ENCODE data around the gene MGP. TPM values are rescaled to one million over a fixed set of nuclear protein-coding genes. Genes with fewer than 3 reads are reported as not detected.

MGP gene
- total and polyA plus RNA-seq, 2 of the 4 experiments (the other 2 are of a cell fraction), result 1.4 to 2.7 TPM

GRCh38 chr12:14879222-14879933 is 6.3 kb downstream of the MGP start:
- TF ChIP-seq CHD1 (IDR thresholded peaks at IDR 0.05; ENCODE audit: low read depth, low read length) (no peak), ELK1 (IDR thresholded peaks at IDR 0.05; ENCODE audit: borderline replicate concordance, low read depth, low read length) (no peak), MAZ (IDR thresholded peaks at IDR 0.05; ENCODE audit: borderline replicate concordance, low read depth, low read length) (no peak), NFE2L2 (IDR thresholded peaks at IDR 0.05; ENCODE audit: low read depth, low read length) (no peak), CTCF (conservative IDR thresholded peaks at IDR 0.05; ENCODE audit: low read depth, low read length) (no peak), CEBPB (IDR thresholded peaks at IDR 0.05; ENCODE audit: low read depth, low read length) (no peak), RCOR1 (IDR thresholded peaks at IDR 0.05; ENCODE audit: insufficient replicate concordance, low read length) (no peak), MXI1 (IDR thresholded peaks at IDR 0.05; ENCODE audit: borderline replicate concordance, low read depth, low read length) (no peak), FOS (IDR thresholded peaks at IDR 0.05; ENCODE audit: low read depth, low read length) (no peak), MAFK (IDR thresholded peaks at IDR 0.05; ENCODE audit: low read depth, low read length) (no peak), RAD21 (IDR thresholded peaks at IDR 0.05; ENCODE audit: low read length) (no peak)
- CTCF ChIA-PET, result no interaction called here
- Histone ChIP-seq H3K56ac (ENCODE audit: extremely low read depth, insufficient read depth, low read length) (no peak overlapping the region), H2BK20ac (ENCODE audit: low read depth, low read length) (no peak overlapping the region; the same call in 1 of the 2 replicates), H2AFZ (replicated peaks; ENCODE audit: low read length, poor library complexity) (no peak overlapping the region), H4K20me1 (ENCODE audit: insufficient read depth, low read length) (no peaks in the 10 kb centered on the region), H3K9me3 (ENCODE audit: control insufficient read depth, insufficient read depth, low read length) (no peaks in the 10 kb centered on the region), H3K4me2 (ENCODE audit: low read depth, low read length) (no peak overlapping the region), H3K4me3 (ENCODE audit: insufficient read depth, low read depth, low read length) (no peak overlapping the region), H4K8ac (ENCODE audit: low read depth in 2 of 2, low read length in 2 of 2) (no peak overlapping the region), H2BK5ac (ENCODE audit: low read depth, low read length, poor library complexity, severe bottlenecking) (no peak overlapping the region), H2AK9ac (replicated peaks; ENCODE audit: low read depth, low read length, poor library complexity) (no peak overlapping the region), H2BK120ac (ENCODE audit: low read depth, low read length) (no peak overlapping the region), H3K9me1 (ENCODE audit: insufficient read depth, low read length) (no peaks in the 10 kb centered on the region), H3K23ac (ENCODE audit: low read depth, low read length) (no peak overlapping the region), H3K79me1 (ENCODE audit: low read depth in 1 of 2, low read length in 2 of 2) (no peaks in the 10 kb centered on the region), H3K9ac (ENCODE audit: low read depth, low read length) (no peak overlapping the region), H2AK5ac (ENCODE audit: low read depth, low read length) (no peak overlapping the region), H3K4ac (ENCODE audit: low read depth, low read length) (no peak overlapping the region), H3K27me3 (ENCODE audit: control insufficient read depth, insufficient read depth, low read length) (no peaks in the 10 kb centered on the region), H3K27ac (ENCODE audit: insufficient read depth, low read length) (no peak overlapping the region), H4K5ac (ENCODE audit: low read depth, low read length) (no peak overlapping the region), H3K18ac (ENCODE audit: low read depth, low read length) (no peak overlapping the region), H2BK15ac (ENCODE audit: low read depth, low read length) (no peak overlapping the region), H4K91ac (ENCODE audit: insufficient read depth, low read depth, low read length) (no peak overlapping the region), H3K4me1 (ENCODE audit: control insufficient read depth, insufficient read depth, low read length) (no peaks in the 10 kb centered on the region), H3K14ac (replicated peaks; ENCODE audit: low read depth, low read length) (no peak overlapping the region), H3K36me3 (ENCODE audit: control insufficient read depth, insufficient read depth, low read length) (no peaks in the 10 kb centered on the region)
- ATAC-seq (ENCODE audit: low read depth) (no peak), DNase-seq (no peak)
- BruUV-seq (replicated peaks), result no TSS peak
- dilution Hi-C loops (cut with HindIII; ENCODE audit: low sequenced_read_pairs, unreplicated experiment), result no loop called here
- in situ Hi-C loops (cut with MboI; ENCODE audit: low sequenced_read_pairs), result no loop called here
- WGBS, 2 experiments (ENCODE audit: extremely low coverage in 2 of 2, insufficient read length in 1 of 2), result 100% methylated on average over 1 of the region's 8 CpGs; no CpG with 5 or more reads in 1 of the 2 experiments
- POLR2A ChIA-PET (ENCODE audit: unreplicated experiment), result interaction anchor here (0.7 kb wide), 1 partner anchor 23 kb away, joined by 5 read pairs; no protein-coding TSS in a partner anchor
- intact Hi-C loops (cut with micrococcal nuclease), result no loop called here

Data from IMR-90 (cell line).